ENCODE data around the gene SLAMF7.
"Not testable (repeated sequence)": the region's sequence is repeated elsewhere in the genome, so short reads cannot be mapped to it uniquely, and the experiment has no call there.

SLAMF7 gene

GRCh38 chr1:160778976-160779375 lies 39.9 kb downstream of the SLAMF7 start:
- DNase-seq = peak; percentile 34

- DNase-seq = peak; percentile 77
Observed at GRCh38 chr1:160779626-160780397, 40.8 kb downstream of the SLAMF7 start.

- DNase-seq = no peak
Observed at GRCh38 chr1:160780398-160780755, 41.3 kb downstream of the SLAMF7 start.

- DNase-seq = no peak
Observed at GRCh38 chr1:160781186-160781766, 42.2 kb downstream of the SLAMF7 start.

GRCh38 chr1:160781914-160782689 lies 43.1 kb downstream of the SLAMF7 start:
- DNase-seq = no peak

GRCh38 chr1:160782988-160783765 lies 44.1 kb downstream of the SLAMF7 start:
- DNase-seq = not testable (repeated sequence)

- DNase-seq = no peak
Observed at GRCh38 chr1:160789051-160789701, 50.1 kb downstream of the SLAMF7 start.

- DNase-seq = no peak
Observed at GRCh38 chr1:160789702-160790611, 50.9 kb downstream of the SLAMF7 start.

- no peak for DNase-seq
Observed at GRCh38 chr1:160794376-160794775, 55.3 kb downstream of the SLAMF7 start.

GRCh38 chr1:160795951-160796383 lies 56.9 kb downstream of the SLAMF7 start, which contains the start of gene LY9:
TSS of gene LY9 (plus strand) at chr1:160796174. CDS start at chr1:160796188, 14 bp downstream.
- DNase-seq = no peak

GRCh38 chr1:160797271-160797709 lies 58.2 kb downstream of the SLAMF7 start:
- no peak for DNase-seq

- no peak for DNase-seq
Observed at GRCh38 chr1:160797861-160798273, 58.8 kb downstream of the SLAMF7 start.

GRCh38 chr1:160798439-160798838 lies 59.4 kb downstream of the SLAMF7 start:
- no peak for DNase-seq

GRCh38 chr1:160799641-160800040 lies 60.6 kb downstream of the SLAMF7 start:
- DNase-seq = no peak

- no peak for DNase-seq
Observed at GRCh38 chr1:160800142-160800541, 61.1 kb downstream of the SLAMF7 start.

GRCh38 chr1:160800645-160801408 lies 61.8 kb downstream of the SLAMF7 start:
- DNase-seq = no peak

GRCh38 chr1:160801836-160802580 lies 63.0 kb downstream of the SLAMF7 start:
- DNase-seq = no peak
